Memory B cell (primary cell): Measurements from ENCODE around the gene PBX1.

ENCODE experiments used
- ATAC-seq: fragments of 150-1000 bp; cut with Tn5 transposase; 2 replicates; pipeline ENCODE4 v1.10.0; 2021; ENCODE audit warnings: low read depth, mild to moderate bottlenecking, moderate library complexity
- DNase-seq, 2 donors: peaks; one replicate each; pipeline ENCODE4 v3.0.0; 2022; ENCODE audit warnings: low spot score in 2 of 2
- H3K27ac Mint-ChIP-seq: one replicate; pipeline ENCODE4 v1.8.0; 2022; ENCODE audit warnings: mild to moderate bottlenecking, moderate library complexity, mixed read lengths
- H3K27me3 Mint-ChIP-seq: one replicate; pipeline ENCODE4 v1.8.0; 2022; ENCODE audit warnings: mixed read lengths
- H3K36me3 Mint-ChIP-seq: one replicate; pipeline ENCODE4 v1.8.0; 2022; ENCODE audit warnings: mild to moderate bottlenecking, mixed read lengths
- H3K4me1 Mint-ChIP-seq: one replicate; pipeline ENCODE4 v1.8.0; 2022; ENCODE audit warnings: mixed read lengths
- H3K4me3 Mint-ChIP-seq: one replicate; pipeline ENCODE4 v1.8.0; 2022; ENCODE audit warnings: mild to moderate bottlenecking, moderate library complexity, mixed read lengths
- H3K9me3 Mint-ChIP-seq: one replicate; pipeline ENCODE4 v1.8.0; 2022; ENCODE audit warnings: mixed read lengths

Gene PBX1

GRCh38 chr1:164823486-164824279, 264.7 kb downstream of the PBX1 start:
- DNase-seq (no peak), ATAC-seq (no peak)
- H3K4me1 Mint-ChIP-seq = no peaks in the 10 kb centered on the region
- no peaks in the 10 kb centered on the region for H3K9me3 Mint-ChIP-seq
- H3K36me3 Mint-ChIP-seq = no peaks in the 10 kb centered on the region
- H3K4me3 Mint-ChIP-seq = no peak overlapping the region
- no peak overlapping the region for H3K27ac Mint-ChIP-seq
- H3K27me3 Mint-ChIP-seq = no peaks in the 10 kb centered on the region

- no peaks in the 10 kb centered on the region for H3K36me3 Mint-ChIP-seq
- ATAC-seq (no peak), DNase-seq (no peak)
- H3K27me3 Mint-ChIP-seq = no peaks in the 10 kb centered on the region
- H3K27ac Mint-ChIP-seq = no peak overlapping the region
- no peaks in the 10 kb centered on the region for H3K4me1 Mint-ChIP-seq
- no peak overlapping the region for H3K4me3 Mint-ChIP-seq
- no peaks in the 10 kb centered on the region for H3K9me3 Mint-ChIP-seq
These were observed 265.6 kb downstream of the PBX1 start for GRCh38 chr1:164824542-164824941.

GRCh38 chr1:164830628-164831027, 271.6 kb downstream of the PBX1 start:
- Mint-ChIP-seq H3K4me3 (no peak overlapping the region), H3K9me3 (no peaks in the 10 kb centered on the region), H3K27ac (no peak overlapping the region), H3K36me3 (no peaks in the 10 kb centered on the region), H3K27me3 (peaks cover 2% of the 10 kb centered on the region), H3K4me1 (no peaks in the 10 kb centered on the region)
- ATAC-seq = no peak
- DNase-seq = no peak

- Mint-ChIP-seq H3K4me1 (no peaks in the 10 kb centered on the region), H3K4me3 (no peak overlapping the region), H3K27me3 (peaks cover 3% of the 10 kb centered on the region), H3K36me3 (no peaks in the 10 kb centered on the region), H3K27ac (no peak overlapping the region), H3K9me3 (no peaks in the 10 kb centered on the region)
- DNase-seq = no peak
- ATAC-seq = no peak
These were observed 275.7 kb downstream of the PBX1 start for GRCh38 chr1:164834641-164835040.

DNA sequence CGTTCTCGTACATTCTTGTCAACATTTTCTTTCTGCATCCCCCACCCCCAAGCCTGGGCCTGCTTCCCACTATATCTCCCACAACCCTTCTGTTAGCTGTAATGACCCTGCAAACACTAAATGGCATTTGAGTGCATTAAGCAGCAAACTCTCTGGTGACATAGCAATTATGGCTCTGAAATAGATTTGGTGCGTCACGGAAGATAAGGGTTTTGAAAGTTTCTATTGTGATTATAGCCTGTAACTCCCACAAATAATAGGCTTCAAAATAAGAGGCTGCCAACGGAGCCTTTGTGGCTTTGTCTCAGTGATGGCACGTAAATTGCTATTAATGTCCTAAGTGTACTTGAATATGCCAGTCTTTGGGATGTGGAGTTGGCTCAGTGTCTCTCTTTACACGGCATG, 277.6 kb downstream of the PBX1 start:
- Mint-ChIP-seq H3K36me3 (no peaks in the 10 kb centered on the region), H3K4me1 (no peaks in the 10 kb centered on the region), H3K9me3 (no peaks in the 10 kb centered on the region), H3K4me3 (no peak overlapping the region), H3K27me3 (peaks cover 2% of the 10 kb centered on the region), H3K27ac (no peak overlapping the region)
- no peak for ATAC-seq
- DNase-seq = no peak

DNA sequence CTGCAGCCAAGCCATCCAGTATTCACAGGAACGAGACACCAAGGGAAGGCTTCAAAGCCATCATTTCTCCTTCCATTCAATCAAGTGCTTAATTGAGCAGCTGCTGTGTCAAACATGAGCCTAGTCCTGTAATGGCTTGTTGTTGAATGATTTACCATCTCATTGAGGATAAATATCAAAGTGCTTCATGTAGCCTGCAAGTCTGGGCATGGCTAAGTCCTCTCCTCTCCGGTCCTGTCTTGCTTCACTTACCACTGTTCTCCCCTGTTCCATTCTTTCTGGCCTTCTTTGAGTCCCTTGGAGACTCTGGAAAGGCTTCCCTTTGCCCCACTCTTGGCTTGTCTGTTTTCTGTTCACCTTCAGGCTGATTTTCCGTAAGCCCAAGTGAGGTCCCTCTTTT, 279.8 kb downstream of the PBX1 start:
- no peaks in the 10 kb centered on the region for H3K36me3 Mint-ChIP-seq
- no peaks in the 10 kb centered on the region for H3K9me3 Mint-ChIP-seq
- no peaks in the 10 kb centered on the region for H3K4me1 Mint-ChIP-seq
- H3K27me3 Mint-ChIP-seq = peaks cover 2% of the 10 kb centered on the region
- ATAC-seq = no peak
- no peak overlapping the region for H3K4me3 Mint-ChIP-seq
- H3K27ac Mint-ChIP-seq = no peak overlapping the region
- no peak for DNase-seq

- H3K27me3 Mint-ChIP-seq = peaks cover 2% of the 10 kb centered on the region
- H3K36me3 Mint-ChIP-seq = no peaks in the 10 kb centered on the region
- DNase-seq (no peak), ATAC-seq (no peak)
- H3K4me3 Mint-ChIP-seq = no peak overlapping the region
- no peak overlapping the region for H3K27ac Mint-ChIP-seq
- peaks cover 1% of the 10 kb centered on the region for H3K9me3 Mint-ChIP-seq
- H3K4me1 Mint-ChIP-seq = no peaks in the 10 kb centered on the region
These were observed 282.0 kb downstream of the PBX1 start for GRCh38 chr1:164840936-164841335.

GRCh38 chr1:164841702-164842465, 282.9 kb downstream of the PBX1 start:
- ATAC-seq (no peak), DNase-seq (no peak)
- Mint-ChIP-seq H3K4me3 (no peak overlapping the region), H3K4me1 (no peaks in the 10 kb centered on the region), H3K9me3 (peaks cover 1% of the 10 kb centered on the region), H3K36me3 (no peaks in the 10 kb centered on the region), H3K27me3 (peaks cover 2% of the 10 kb centered on the region), H3K27ac (no peak overlapping the region)

GRCh38 chr1:164842870-164843269, 283.9 kb downstream of the PBX1 start:
- Mint-ChIP-seq H3K27me3 (peaks cover 2% of the 10 kb centered on the region), H3K27ac (no peak overlapping the region), H3K4me1 (no peaks in the 10 kb centered on the region), H3K36me3 (no peaks in the 10 kb centered on the region), H3K9me3 (peaks cover 1% of the 10 kb centered on the region), H3K4me3 (no peak overlapping the region)
- DNase-seq (no peak), ATAC-seq (no peak)

GRCh38 chr1:164843743-164844500, 284.9 kb downstream of the PBX1 start:
- Mint-ChIP-seq H3K27me3 (peaks cover 2% of the 10 kb centered on the region), H3K36me3 (no peaks in the 10 kb centered on the region), H3K4me1 (no peaks in the 10 kb centered on the region), H3K27ac (no peak overlapping the region), H3K9me3 (peaks cover 1% of the 10 kb centered on the region), H3K4me3 (no peak overlapping the region)
- DNase-seq (no peak), ATAC-seq (no peak)

- Mint-ChIP-seq H3K9me3 (peaks cover 1% of the 10 kb centered on the region), H3K27me3 (peaks cover 2% of the 10 kb centered on the region), H3K4me3 (no peak overlapping the region), H3K4me1 (no peaks in the 10 kb centered on the region), H3K36me3 (no peaks in the 10 kb centered on the region), H3K27ac (no peak overlapping the region)
- ATAC-seq (no peak), DNase-seq (no peak)
These were observed 288.0 kb downstream of the PBX1 start for GRCh38 chr1:164846731-164847691.

DNA sequence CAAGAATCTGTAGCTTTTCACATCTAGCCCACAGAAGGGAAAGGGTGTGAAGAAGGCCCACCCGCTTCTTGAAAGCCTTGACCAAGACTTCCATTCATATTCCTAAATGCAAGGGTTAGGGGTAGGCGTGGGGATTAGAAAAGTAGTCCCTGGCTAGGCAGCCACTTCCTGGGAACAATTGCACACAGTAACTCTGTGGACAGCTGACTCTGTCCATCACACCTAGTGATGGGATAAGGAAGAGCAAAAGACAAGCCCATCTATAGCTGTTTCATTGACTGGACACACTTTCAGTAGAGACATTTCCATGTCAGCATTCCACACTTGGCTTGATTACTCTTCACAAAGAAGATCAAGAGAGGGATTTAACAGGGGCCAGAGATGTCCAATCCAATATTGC, 294.2 kb downstream of the PBX1 start:
- no peaks in the 10 kb centered on the region for H3K9me3 Mint-ChIP-seq
- no peaks in the 10 kb centered on the region for H3K4me1 Mint-ChIP-seq
- H3K27ac Mint-ChIP-seq = no peak overlapping the region
- H3K36me3 Mint-ChIP-seq = no peaks in the 10 kb centered on the region
- no peak for ATAC-seq
- no peak for DNase-seq
- peaks cover 5% of the 10 kb centered on the region for H3K27me3 Mint-ChIP-seq
- H3K4me3 Mint-ChIP-seq = no peak overlapping the region

DNA sequence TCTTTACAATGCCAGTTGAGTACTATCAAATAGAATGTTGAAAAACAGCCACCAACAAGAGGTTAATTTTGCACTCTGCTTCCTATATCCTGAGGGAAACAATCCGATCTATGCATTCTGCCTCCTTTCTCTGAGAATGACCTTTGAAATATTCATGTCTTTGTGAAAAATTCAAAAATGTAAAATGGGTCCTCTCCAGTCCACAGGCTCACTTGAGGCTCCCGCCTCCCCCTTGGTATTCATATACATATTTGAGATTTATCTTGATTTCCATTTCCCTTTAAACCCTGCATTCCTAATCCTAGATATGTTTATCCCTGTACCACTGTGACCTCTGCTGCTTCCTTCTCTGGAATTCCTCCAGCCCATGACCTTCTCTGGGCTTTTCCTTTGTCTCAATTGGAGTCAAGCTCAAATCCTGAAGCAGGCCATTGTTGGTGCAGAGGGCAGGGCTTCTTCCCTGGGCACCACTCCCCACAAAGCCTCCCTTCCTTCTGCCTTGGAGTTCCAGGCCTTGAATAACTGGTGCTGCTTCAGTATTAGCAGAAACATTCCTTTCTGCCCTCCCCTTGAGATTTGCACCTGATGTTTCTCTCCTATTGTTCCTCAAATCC, 296.8 kb downstream of the PBX1 start:
- DNase-seq (no peak), ATAC-seq (no peak)
- Mint-ChIP-seq H3K27me3 (peaks cover 6% of the 10 kb centered on the region), H3K9me3 (no peaks in the 10 kb centered on the region), H3K36me3 (no peaks in the 10 kb centered on the region), H3K4me3 (no peak overlapping the region), H3K27ac (no peak overlapping the region), H3K4me1 (no peaks in the 10 kb centered on the region)
